NCI-H526 (cell line): ENCODE measurements around the gene DEFB123.
"Not testable (repeated sequence)": the region's sequence is repeated elsewhere in the genome, so short reads cannot be mapped to it uniquely, and the experiment has no call there.

ENCODE experiments used
- DNase-seq, 2 experiments: peaks; one replicate each; lab custom pipeline; 2025; lab: John Stamatoyannopoulos, UW

The DEFB123 gene

GRCh38 chr20:31440012-31440659, at the start of gene DEFB123:
TSS of gene DEFB123 (plus strand) at chr20:31440632. CDS start at chr20:31440699, 67 bp downstream.
- no peak for DNase-seq

- no peak for DNase-seq
Measured at GRCh38 chr20:31392836-31393235, 47.6 kb upstream of the DEFB123 start.

- no peak for DNase-seq
Measured at GRCh38 chr20:31394900-31395299, 45.5 kb upstream of the DEFB123 start.

GRCh38 chr20:31403886-31404285, 36.5 kb upstream of the DEFB123 start:
- DNase-seq, result no peak

GRCh38 chr20:31406115-31406514, 34.3 kb upstream of the DEFB123 start, which contains the start of gene DEFB121:
TSS of gene DEFB121 (minus strand) at chr20:31406215. CDS start at chr20:31406152, 63 bp downstream.
- DNase-seq, result no peak

- no peak for DNase-seq
Measured at GRCh38 chr20:31410011-31410410, 30.4 kb upstream of the DEFB123 start.

- no peak for DNase-seq
Measured at GRCh38 chr20:31414381-31414780, 26.1 kb upstream of the DEFB123 start.

GRCh38 chr20:31415653-31416052, 24.8 kb upstream of the DEFB123 start:
- no peak for DNase-seq

- DNase-seq, result no peak
Measured at GRCh38 chr20:31418307-31418706, 22.1 kb upstream of the DEFB123 start.

- DNase-seq, result no peak
Measured at GRCh38 chr20:31425797-31426196, 14.6 kb upstream of the DEFB123 start.

GRCh38 chr20:31426891-31427551, 13.4 kb upstream of the DEFB123 start:
- DNase-seq, result not testable (repeated sequence)

GRCh38 chr20:31427576-31427975, 12.9 kb upstream of the DEFB123 start:
- DNase-seq, result not testable (repeated sequence)

GRCh38 chr20:31430568-31431115, 9.8 kb upstream of the DEFB123 start:
- no peak for DNase-seq

GRCh38 chr20:31446084-31446819, 5.8 kb downstream of the DEFB123 start:
- no peak for DNase-seq

GRCh38 chr20:31449511-31450414, 9.3 kb downstream of the DEFB123 start:
- no peak for DNase-seq

GRCh38 chr20:31452575-31452974, 12.1 kb downstream of the DEFB123 start:
- DNase-seq, result no peak

- no peak for DNase-seq
Measured at GRCh38 chr20:31454361-31454760, 13.9 kb downstream of the DEFB123 start.

- DNase-seq, result not testable (repeated sequence)
Measured at GRCh38 chr20:31470946-31471345, 30.5 kb downstream of the DEFB123 start.

GRCh38 chr20:31472395-31473330, 32.2 kb downstream of the DEFB123 start:
- DNase-seq, result no peak

GRCh38 chr20:31473331-31474096, 33.1 kb downstream of the DEFB123 start:
- no peak for DNase-seq
